H1 (cell line): Measurements from ENCODE around the gene MMP19. TPM values are rescaled to one million over a fixed set of nuclear protein-coding genes. Genes with fewer than 3 reads are reported as not detected.

Experiments used
- CTCF ChIA-PET: fragments of 300-600 bp; sonication (Branson Sonifier 250); formaldehyde crosslinking; loops from one replicate; lab custom pipeline; 2021; ENCODE audit not compliant: partially characterized antibody; lab: Charles Lee
- POLR2A ChIA-PET: fragments of 300-600 bp; sonication (Branson Sonifier 250); formaldehyde crosslinking; loops from one replicate; lab custom pipeline; 2021; ENCODE audit warnings: inconsistent platforms; ENCODE audit not compliant: partially characterized antibody; lab: Charles Lee
- DNase-seq, 2 experiments: peaks; one replicate each; pipeline versions ENCODE4 v3.0.0 to v3.0.0-alpha.2; 2010 to 2022; ENCODE audit warnings: low spot score in 2 of 2, low read depth in 1 of 2, mixed read lengths in 1 of 2
- FAIRE-seq: peaks from 2 replicates; lab custom pipeline; 2011; peaks lifted over from hg19 to GRCh38; lab: Jason Lieb, UNC
- H2AFZ ChIP-seq: 2 replicates; pipeline ENCODE4 v1.8.1; 2012; ENCODE audit warnings: low read length, inconsistent platforms
- H2AK5ac ChIP-seq: 2 replicates; pipeline ENCODE4 v1.6.1; 2013; ENCODE audit warnings: low read depth, low read length
- H2BK120ac ChIP-seq: replicated peaks from 2 replicates; pipeline ENCODE3; 2013; ENCODE audit warnings: low read depth, low read length, inconsistent platforms
- H2BK12ac ChIP-seq: 2 replicates; pipeline ENCODE4 v1.6.1; 2013; ENCODE audit warnings: low read depth, low read length
- H2BK15ac ChIP-seq: 2 replicates; pipeline ENCODE4 v1.6.1; 2013; ENCODE audit warnings: low read length
- H2BK20ac ChIP-seq: 2 replicates; pipeline ENCODE4 v1.6.1; 2013; ENCODE audit warnings: low read length
- H2BK5ac ChIP-seq: 2 replicates; pipeline ENCODE4 v1.6.1; 2013; ENCODE audit warnings: low read depth, low read length
- H3K14ac ChIP-seq: 2 replicates; pipeline ENCODE4 v1.6.1; 2013; ENCODE audit warnings: inconsistent platforms; ENCODE audit not compliant: insufficient read length
- H3K18ac ChIP-seq: 2 replicates; pipeline ENCODE4 v1.6.1; 2013; ENCODE audit warnings: low read length; ENCODE audit errors: extremely low read depth
- H3K23ac ChIP-seq: 2 replicates; pipeline ENCODE4 v1.6.1; 2013; ENCODE audit warnings: inconsistent platforms; ENCODE audit not compliant: insufficient read length
- H3K23me2 ChIP-seq: 2 replicates; pipeline ENCODE4 v1.6.1; 2013; ENCODE audit warnings: low read depth, low read length
- H3K27ac ChIP-seq: 2 replicates; pipeline ENCODE4 v1.6.1; 2011; ENCODE audit warnings: low read depth, low read length, inconsistent platforms
- H3K27me3 ChIP-seq, 4 experiments: replicated peaks in 1 of 4; 1 replicate in 1 of 4; 2 replicates in 3 of 4; pipeline versions ENCODE4 v1.6.1 to v1.8.1; 2011 to 2013; ENCODE audit warnings: low read length in 3 of 4, mild to moderate bottlenecking in 3 of 4, inconsistent platforms in 2 of 4, mixed read lengths in 2 of 4, moderate library complexity in 1 of 4; ENCODE audit not compliant: control insufficient read depth in 3 of 4, insufficient read depth in 3 of 4; ENCODE audit errors: extremely low read depth in 1 of 4
- H3K36me3 ChIP-seq, 4 experiments: 2 replicates each; pipeline versions ENCODE4 v1.6.1 to v1.8.1; 2011 to 2013; ENCODE audit warnings: mild to moderate bottlenecking in 4 of 4, low read length in 3 of 4, moderate library complexity in 2 of 4, control low read depth in 1 of 4, inconsistent platforms in 1 of 4; ENCODE audit not compliant: insufficient read depth in 4 of 4, control insufficient read depth in 2 of 4
- H3K4ac ChIP-seq: replicated peaks from 2 replicates; pipeline ENCODE3; 2013; ENCODE audit warnings: low read length, low read depth, mixed read lengths, inconsistent platforms; ENCODE audit not compliant: insufficient read length
- H3K4me1 ChIP-seq, 4 experiments: replicated peaks in 1 of 4; 1 replicate in 1 of 4; 2 replicates in 3 of 4; pipeline versions ENCODE4 v1.6.1 to v1.8.1; 2011 to 2013; ENCODE audit warnings: low read length in 3 of 4, inconsistent platforms in 2 of 4, mixed read lengths in 1 of 4; ENCODE audit not compliant: insufficient read depth in 4 of 4, control insufficient read depth in 3 of 4
- H3K4me2 ChIP-seq, 2 experiments: 2 replicates each; pipeline versions ENCODE4 v1.6.1 to v1.8.1; 2011 to 2013; ENCODE audit warnings: low read depth in 2 of 2, low read length in 2 of 2, control low read depth in 1 of 2, inconsistent platforms in 1 of 2, mild to moderate bottlenecking in 1 of 2; ENCODE audit not compliant: insufficient read depth in 1 of 2
- H3K4me3 ChIP-seq, 4 experiments: fragments of 200-600, 300-600 bp in 1 of 4; sonication (generic), shearing (Covaris generic), sonication (Bioruptor Twin) in 1 of 4; 2 replicates each; pipeline versions ENCODE4 v1.5.1 to v1.8.1; 2011 to 2016; ENCODE audit warnings: low read length in 4 of 4, low read depth in 3 of 4, control low read depth in 2 of 4, inconsistent platforms in 2 of 4, mild to moderate bottlenecking in 2 of 4, mixed read lengths in 1 of 4, moderate library complexity in 1 of 4; ENCODE audit not compliant: insufficient read depth in 2 of 4; ENCODE audit errors: extremely low read depth in 1 of 4
- H3K56ac ChIP-seq: replicated peaks from 2 replicates; pipeline ENCODE3; 2013; ENCODE audit warnings: low read depth, mild to moderate bottlenecking, mixed read lengths, low read length, inconsistent platforms; ENCODE audit not compliant: insufficient read length
- H3K79me1 ChIP-seq: 2 replicates; pipeline ENCODE4 v1.6.1; 2013; ENCODE audit warnings: low read depth, low read length, control low read depth
- H3K79me2 ChIP-seq, 2 experiments: 2 replicates each; pipeline versions ENCODE4 v1.6.1 to v1.8.1; 2012 to 2013; ENCODE audit warnings: low read length in 2 of 2, mild to moderate bottlenecking in 2 of 2, inconsistent platforms in 1 of 2; ENCODE audit not compliant: insufficient read depth in 2 of 2, control insufficient read depth in 1 of 2
- H3K9ac ChIP-seq, 4 experiments: replicated peaks in 1 of 4; 1 replicate in 1 of 4; 2 replicates in 3 of 4; pipeline versions ENCODE4 v1.6.1 to v1.8.1; 2011 to 2013; ENCODE audit warnings: low read depth in 3 of 4, low read length in 3 of 4, control low read depth in 2 of 4, mild to moderate bottlenecking in 2 of 4, moderate library complexity in 2 of 4, inconsistent platforms in 1 of 4; ENCODE audit errors: extremely low read depth in 1 of 4
- H3K9me3 ChIP-seq, 2 experiments: 2 replicates each; pipeline versions ENCODE4 v1.6.1 to v1.8.1; 2012 to 2013; ENCODE audit warnings: mild to moderate bottlenecking in 2 of 2, moderate library complexity in 2 of 2, control low read depth in 1 of 2, inconsistent platforms in 1 of 2, low read depth in 1 of 2, low read length in 1 of 2, mixed read lengths in 1 of 2; ENCODE audit not compliant: insufficient read depth in 2 of 2
- H4K20me1 ChIP-seq, 2 experiments: replicated peaks in 1 of 2; 2 replicates each; pipeline versions ENCODE3 to v1.8.1; 2011 to 2013; ENCODE audit warnings: inconsistent platforms in 2 of 2, low read length in 2 of 2, mild to moderate bottlenecking in 1 of 2; ENCODE audit not compliant: insufficient read depth in 2 of 2, control insufficient read depth in 1 of 2
- H4K5ac ChIP-seq: 2 replicates; pipeline ENCODE4 v1.6.1; 2013; ENCODE audit warnings: low read length, low read depth, mixed read lengths, inconsistent platforms; ENCODE audit not compliant: insufficient read length
- H4K8ac ChIP-seq: 2 replicates; pipeline ENCODE4 v1.8.0; 2013; ENCODE audit warnings: mild to moderate bottlenecking, moderate library complexity, low read length, inconsistent platforms; ENCODE audit not compliant: insufficient read depth; ENCODE audit errors: extremely low read depth
- H4K91ac ChIP-seq: replicated peaks from 2 replicates; pipeline ENCODE3; 2013; ENCODE audit warnings: low read length, mixed read lengths, inconsistent platforms; ENCODE audit not compliant: insufficient read length
- EZH2 ChIP-seq: fragments of 200-600 bp; sonication (generic); IDR thresholded peaks from 2 replicates; pipeline ENCODE4 v1.7.1; 2012; ENCODE audit warnings: low read depth, mild to moderate bottlenecking, moderate library complexity, low read length, inconsistent platforms; ENCODE audit not compliant: severe bottlenecking
- GABPA ChIP-seq: IDR thresholded peaks from 2 replicates; pipeline ENCODE4 v1.6.1; 2011; ENCODE audit warnings: mild to moderate bottlenecking, low read length, moderate library complexity, borderline replicate concordance; ENCODE audit not compliant: insufficient read depth
- KDM5A ChIP-seq: fragments of 200-600 bp; IDR thresholded peaks from 2 replicates; pipeline ENCODE4 v1.7.1; 2012; ENCODE audit warnings: mild to moderate bottlenecking, low read length, inconsistent platforms, mixed read lengths
- PHF8 ChIP-seq: fragments of 200-600 bp; sonication (generic); conservative IDR thresholded peaks from 2 replicates; pipeline ENCODE4 v1.7.1; 2012; ENCODE audit warnings: low read depth, mild to moderate bottlenecking, inconsistent platforms, low read length, moderate library complexity
- RXRA ChIP-seq: IDR thresholded peaks from 2 replicates; pipeline ENCODE4 v1.6.1; 2011; ENCODE audit warnings: low read depth, mild to moderate bottlenecking, low read length, moderate library complexity; ENCODE audit not compliant: insufficient read depth
- SP1 ChIP-seq: IDR thresholded peaks from 2 replicates; pipeline ENCODE4 v1.6.1; 2011; ENCODE audit warnings: low read depth, low read length
- TAF1 ChIP-seq: IDR thresholded peaks from 2 replicates; pipeline ENCODE4 v1.6.1; 2011; ENCODE audit warnings: mild to moderate bottlenecking, low read depth, low read length
- TCF12 ChIP-seq: IDR thresholded peaks from 2 replicates; pipeline ENCODE4 v1.6.1; 2011; ENCODE audit warnings: low read depth, mild to moderate bottlenecking, low read length
- TEAD4 ChIP-seq: IDR thresholded peaks from 2 replicates; pipeline ENCODE4 v1.6.1; 2012; ENCODE audit warnings: low read depth, low read length, inconsistent platforms, mixed read lengths
- WGBS, 2 experiments: shearing (Covaris generic) in 1 of 2; methylation state at CpG; one replicate each; pipeline versions ENCODE4 v1.1.6 to v1.1.7; 2013 to 2015; ENCODE audit warnings: low lambda C conversion rate in 2 of 2, mixed read lengths in 2 of 2, inconsistent platforms in 1 of 2, low coverage in 1 of 2, missing lambda C conversion rate in 1 of 2; ENCODE audit not compliant: insufficient replicate concordance in 2 of 2, insufficient coverage in 1 of 2, insufficient read length in 1 of 2; ENCODE audit errors: extremely low coverage in 1 of 2, missing lambda C conversion rate in 1 of 2; 5-methylcytosine and 5-hydroxymethylcytosine counted together
- polyA plus RNA-seq, 7 experiments: library from polyadenylated mRNA; depleted of rRNA in 3 of 7; stranded (reverse) in 5 of 7; unstranded in 2 of 7; fragments of >200 nt in 5 of 7; fragments of 200-250 nt in 2 of 7; gene quantifications; 1 replicate in 5 of 7; 2 replicates in 1 of 7; 4 replicates in 1 of 7; pipeline versions ENCODE4 v1.2.1 to v1.2.3, GENCODE V29; 2011 to 2013; ENCODE audit warnings: missing spikeins in 2 of 7, mixed read lengths in 2 of 7
- total RNA-seq: library from RNA; stranded (reverse); fragmentation: NEBNext Ultra II Directional; extraction: Animal tissue kit (Norgen Biotek cat#: 25700); gene quantifications from 2 replicates; pipeline ENCODE4 v1.2.1, GENCODE V29; 2021

The MMP19 gene
- total and polyA plus RNA-seq, 2 of the 8 experiments (the other 6 are each of a cell fraction or from before 2014, with no cell fraction given) = 2.7 to 3.3 TPM

- Histone ChIP-seq H2AK5ac (no peak overlapping the region), H3K23me2 (no peaks in the 10 kb centered on the region), H3K9me3 (no peaks in the 10 kb centered on the region), H3K79me1 (no peaks in the 10 kb centered on the region; the same call in none of the 2 replicates), H2BK5ac (no peak overlapping the region), H3K14ac (no peak overlapping the region), H4K8ac (no peak overlapping the region), H3K4ac (no peak overlapping the region), H4K5ac (no peak overlapping the region), H4K91ac (no peak overlapping the region), H2BK12ac (no peak overlapping the region), H3K4me1 (no peaks in the 10 kb centered on the region), H2BK20ac (no peak overlapping the region), H3K18ac (no peak overlapping the region), H3K36me3 (peaks cover 11 to 82% (median 40%) of the 10 kb centered on the region in 4 experiments), H2BK15ac (no peak overlapping the region), H3K4me2 (no peak overlapping the region), H3K9ac (no peak overlapping the region), H4K20me1 (peaks cover 2 to 6% of the 10 kb centered on the region in 2 experiments), H2AFZ (no peak overlapping the region), H3K27me3 (no peaks in the 10 kb centered on the region), H3K27ac (no peak overlapping the region), H3K4me3 (no peak overlapping the region), H3K23ac (no peak overlapping the region), H3K56ac (no peak overlapping the region), H2BK120ac (no peak overlapping the region), H3K79me2 (peaks cover 0 to 16% of the 10 kb centered on the region in 2 experiments; a peak in 2 of 4 replicates)
- 90 to 100% methylated on average over 1 to 4 of the region's 4 CpGs for WGBS, 2 experiments
- DNase-seq = no peak
- ChIA-PET POLR2A (interaction anchor here (1.1 to 2.6 kb wide), 10 partner anchors 12 to 129 kb away, joined by 3 to 8 read pairs (median 5); partner anchors contain the start of gene SARNP), CTCF (interaction anchor here (0.6 to 9.8 kb wide), 15 partner anchors 14 to 436 kb away, joined by 3 to 145 read pairs (median 5); partner anchors contain the start of gene GDF11)
- FAIRE-seq = no peak
- TF ChIP-seq GABPA = no peak
- no peak for TF ChIP-seq TCF12
- no peak for TF ChIP-seq TAF1
- no peak for TF ChIP-seq TEAD4
- no peak for TF ChIP-seq KDM5A
- TF ChIP-seq RXRA = no peak
- TF ChIP-seq EZH2 = no peak
- TF ChIP-seq PHF8 = no peak
- TF ChIP-seq SP1 = no peak
These were observed 45.2 kb downstream of the MMP19 start for GRCh38 chr12:55797550-55797949.
